H7 (cell line): ENCODE data around the gene KHDRBS2. TPM values are rescaled to one million over a fixed set of nuclear protein-coding genes. Genes with fewer than 3 reads are reported as not detected.
"Not testable (repeated sequence)": the region's sequence is repeated elsewhere in the genome, so short reads cannot be mapped to it uniquely, and the experiment has no call there.

Experiments used
- DNase-seq: peaks from one replicate; pipeline ENCODE4 v3.0.0; 2012
- H3K27me3 ChIP-seq: 2 replicates; pipeline ENCODE4 v1.6.0; 2011; ENCODE audit warnings: mild to moderate bottlenecking, low read length; ENCODE audit not compliant: control insufficient read depth, insufficient read depth
- H3K36me3 ChIP-seq: replicated peaks from 2 replicates; pipeline ENCODE4 v1.5.1; 2011; ENCODE audit warnings: low read length; ENCODE audit not compliant: control insufficient read depth, insufficient read depth
- H3K4me3 ChIP-seq: 2 replicates; pipeline ENCODE4 v1.5.1; 2011; ENCODE audit warnings: low read depth, mild to moderate bottlenecking, control low read depth, low read length, moderate library complexity; ENCODE audit not compliant: insufficient read depth
- total RNA-seq: library from RNA; depleted of rRNA; stranded (reverse); fragments of >200 nt; shearing (Covaris generic); gene quantifications from 2 replicates; pipeline ENCODE4 v1.2.3, GENCODE V29; 2014

Gene KHDRBS2
- total RNA-seq, 1 experiment from 2014 or later, result 3.7 TPM

- H3K4me3 ChIP-seq, result no peak overlapping the region
- no peaks in the 10 kb centered on the region for H3K27me3 ChIP-seq
- DNase-seq, result no peak
- no peaks in the 10 kb centered on the region for H3K36me3 ChIP-seq
These were observed 476.0 kb downstream of the KHDRBS2 start for GRCh38 chr6:61810047-61810446.

DNA sequence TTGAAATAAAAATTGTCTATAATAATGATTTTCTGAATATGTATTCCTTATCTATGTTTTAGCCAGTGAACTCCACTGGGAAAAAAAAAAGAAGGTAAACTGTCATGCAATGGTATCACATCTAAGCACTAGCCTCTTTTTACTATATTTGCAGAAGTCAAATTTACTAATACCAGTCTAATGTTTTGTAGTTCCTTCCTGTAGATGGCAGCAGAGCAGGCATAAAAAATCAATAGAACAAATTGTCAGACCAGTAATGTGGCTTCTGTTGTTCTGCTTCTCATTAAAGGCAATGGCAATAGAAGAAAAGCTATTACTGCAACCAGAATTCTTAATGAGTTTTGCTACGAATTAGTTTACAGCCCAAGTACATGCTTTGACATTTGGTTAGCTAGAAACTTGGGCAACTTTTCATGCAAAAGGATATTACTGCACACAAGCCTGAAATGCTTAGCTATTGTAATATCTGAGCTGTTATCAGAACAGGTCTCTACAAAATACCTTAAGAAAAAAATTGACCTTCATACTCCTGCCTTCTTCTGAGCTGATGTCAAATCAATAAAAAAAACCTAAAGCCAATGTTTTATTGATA, 476.9 kb downstream of the KHDRBS2 start:
- H3K36me3 ChIP-seq, result no peaks in the 10 kb centered on the region
- H3K27me3 ChIP-seq, result no peaks in the 10 kb centered on the region
- DNase-seq, result peak; percentile 1
- H3K4me3 ChIP-seq, result no peak overlapping the region

GRCh38 chr6:61787998-61788397, 498.0 kb downstream of the KHDRBS2 start:
- no peaks in the 10 kb centered on the region for H3K27me3 ChIP-seq
- no peak for DNase-seq
- H3K36me3 ChIP-seq, result no peaks in the 10 kb centered on the region
- no peak overlapping the region for H3K4me3 ChIP-seq

GRCh38 chr6:61769446-61769845, 516.6 kb downstream of the KHDRBS2 start:
- not testable (repeated sequence) for H3K36me3 ChIP-seq, H3K27me3 ChIP-seq, H3K4me3 ChIP-seq, DNase-seq

DNA sequence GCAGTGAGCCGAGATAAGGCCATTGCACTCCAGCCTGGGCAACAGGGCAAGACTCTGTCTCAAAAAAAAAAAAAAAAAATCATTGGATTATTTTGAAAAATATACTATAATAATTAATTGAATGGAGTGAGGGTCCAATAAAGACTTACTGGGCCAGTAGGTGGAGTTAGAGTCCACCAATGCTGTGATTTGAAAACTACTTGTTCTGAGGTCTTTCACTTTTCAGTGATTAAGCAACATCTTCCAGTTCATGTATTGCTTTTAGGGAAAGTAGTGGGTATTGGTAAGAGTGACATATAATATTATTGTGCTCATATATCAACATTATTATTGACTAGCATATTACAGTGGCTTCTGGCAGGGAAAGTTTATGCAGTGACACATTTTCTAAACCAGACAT, 530.3 kb downstream of the KHDRBS2 start:
- DNase-seq, result no peak
- Histone ChIP-seq H3K36me3 (no peaks in the 10 kb centered on the region), H3K27me3 (no peaks in the 10 kb centered on the region), H3K4me3 (no peak overlapping the region)

GRCh38 chr6:61751986-61752385, 534.0 kb downstream of the KHDRBS2 start:
- H3K27me3 ChIP-seq, result no peaks in the 10 kb centered on the region
- no peaks in the 10 kb centered on the region for H3K36me3 ChIP-seq
- no peak overlapping the region for H3K4me3 ChIP-seq
- no peak for DNase-seq

DNA sequence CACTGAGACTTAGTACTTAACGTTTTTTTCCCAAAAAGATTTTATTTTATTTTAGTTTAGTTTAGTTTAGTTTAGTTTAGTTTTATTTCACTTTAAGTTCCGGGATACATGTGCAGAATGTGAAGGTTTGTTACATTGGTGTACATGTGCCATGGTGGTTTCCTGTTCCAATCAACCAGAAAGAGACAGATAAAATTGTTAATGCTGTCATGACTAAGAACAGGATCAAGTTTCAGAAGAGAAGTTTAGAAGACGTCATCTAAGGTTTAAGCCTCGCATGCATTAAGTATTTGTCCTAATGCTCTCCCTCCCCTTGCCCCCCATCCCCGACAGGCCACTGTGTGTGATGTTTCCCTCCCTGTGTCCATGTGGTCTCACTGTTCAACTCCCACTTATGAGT, 540.0 kb downstream of the KHDRBS2 start:
- Histone ChIP-seq H3K27me3 (no peaks in the 10 kb centered on the region), H3K4me3 (no peak overlapping the region), H3K36me3 (no peaks in the 10 kb centered on the region)
- no peak for DNase-seq

- DNase-seq, result peak; percentile 8
- H3K4me3 ChIP-seq, result no peak overlapping the region
- no peaks in the 10 kb centered on the region for H3K36me3 ChIP-seq
- no peaks in the 10 kb centered on the region for H3K27me3 ChIP-seq
These were observed 574.2 kb downstream of the KHDRBS2 start for GRCh38 chr6:61711849-61712248.

DNA sequence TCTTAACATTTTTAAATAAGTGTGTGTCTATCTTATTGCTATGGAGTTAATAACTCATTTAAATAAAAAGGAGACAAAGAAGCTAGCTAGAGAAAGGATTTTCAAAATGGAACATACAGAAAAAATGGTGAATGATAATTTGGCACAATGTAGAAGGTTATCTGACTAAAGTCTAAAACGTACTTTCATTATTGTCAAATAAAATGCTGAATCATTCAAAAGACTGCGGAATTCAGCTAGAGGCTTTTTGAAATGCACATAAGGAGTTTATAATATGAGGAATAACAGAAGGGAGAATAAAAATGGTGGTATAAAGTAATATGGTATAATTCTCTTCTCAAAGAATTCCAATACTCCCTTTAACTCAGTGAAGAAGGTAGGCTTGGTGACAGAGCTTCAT, 597.9 kb downstream of the KHDRBS2 start:
- DNase-seq, result no peak
- Histone ChIP-seq H3K4me3 (no peak overlapping the region), H3K36me3 (no peaks in the 10 kb centered on the region), H3K27me3 (no peaks in the 10 kb centered on the region)

DNA sequence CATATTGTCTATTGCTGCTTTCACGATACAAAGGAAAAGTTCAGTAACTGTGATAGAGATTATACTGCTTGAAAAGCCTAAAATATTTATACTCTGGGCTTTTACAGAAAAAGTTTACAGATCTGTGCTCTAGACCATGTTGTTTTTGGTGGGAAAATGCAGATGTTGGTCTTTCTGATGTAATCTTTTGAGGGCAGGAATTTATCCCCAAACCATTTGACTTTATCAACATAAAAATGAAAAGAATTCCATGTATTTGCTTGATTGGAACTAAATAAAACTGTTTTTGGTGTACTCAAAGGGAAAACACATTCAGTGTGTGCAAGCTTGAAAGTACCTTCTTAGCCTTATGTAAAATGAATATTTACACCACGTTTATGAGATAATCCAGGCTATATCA, 603.5 kb downstream of the KHDRBS2 start:
- H3K4me3 ChIP-seq, result no peak overlapping the region
- H3K36me3 ChIP-seq, result no peaks in the 10 kb centered on the region
- no peaks in the 10 kb centered on the region for H3K27me3 ChIP-seq
- no peak for DNase-seq

GRCh38 chr6:61679625-61680024, 606.4 kb downstream of the KHDRBS2 start:
- Histone ChIP-seq H3K36me3 (no peaks in the 10 kb centered on the region), H3K4me3 (no peak overlapping the region)
- no peak for DNase-seq

GRCh38 chr6:61675734-61676133, 610.3 kb downstream of the KHDRBS2 start:
- H3K27me3 ChIP-seq, result no peaks in the 10 kb centered on the region
- no peak for DNase-seq
- no peak overlapping the region for H3K4me3 ChIP-seq
- no peaks in the 10 kb centered on the region for H3K36me3 ChIP-seq

More at GRCh38 chr6:61679625-61680024, 606.4 kb downstream of the KHDRBS2 start:
- H3K27me3 ChIP-seq, result no peaks in the 10 kb centered on the region

- Histone ChIP-seq H3K36me3 (no peaks in the 10 kb centered on the region), H3K27me3 (no peaks in the 10 kb centered on the region), H3K4me3 (no peak overlapping the region)
- no peak for DNase-seq
These were observed 636.2 kb downstream of the KHDRBS2 start for GRCh38 chr6:61649845-61650244.

DNA sequence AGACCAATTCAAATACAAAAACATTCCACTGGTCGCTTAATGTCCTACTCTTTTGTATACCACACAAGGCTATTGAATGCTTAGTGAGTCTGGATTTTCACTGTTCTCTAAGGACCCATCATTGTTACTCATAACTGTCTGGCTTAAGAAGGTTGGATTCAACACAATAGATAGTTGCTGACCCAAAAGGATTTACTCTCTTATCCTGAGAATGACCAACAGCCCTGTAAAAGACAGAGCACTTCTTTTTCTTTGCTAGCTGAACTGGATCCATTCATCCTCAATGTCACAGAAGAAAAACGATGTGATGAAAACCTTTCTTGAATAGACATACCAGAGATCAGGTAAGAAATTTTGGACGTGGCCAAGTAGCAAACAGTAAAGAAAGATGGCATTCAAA, 645.6 kb downstream of the KHDRBS2 start:
- Histone ChIP-seq H3K4me3 (no peak overlapping the region), H3K36me3 (no peaks in the 10 kb centered on the region), H3K27me3 (no peaks in the 10 kb centered on the region)
- DNase-seq, result no peak
